NCI-H345 treated with DMSO at 0.1 percent for 48 hours (cell line): ENCODE measurements around the gene C10orf67.
"Not testable (repeated sequence)": the region's sequence is repeated elsewhere in the genome, so short reads cannot be mapped to it uniquely, and the experiment has no call there.

Experiments used
- DNase-seq: peaks from one replicate; lab custom pipeline; 2025; ENCODE audit not compliant: unreplicated experiment; lab: John Stamatoyannopoulos, UW

C10orf67 gene

GRCh38 chr10:23344241-23344841 is at the start of gene C10orf67:
Gene C10orf67 (minus strand): TSS chr10:23344797. CDS start chr10:23344774, 23 bp downstream.
- no peak for DNase-seq

DNA sequence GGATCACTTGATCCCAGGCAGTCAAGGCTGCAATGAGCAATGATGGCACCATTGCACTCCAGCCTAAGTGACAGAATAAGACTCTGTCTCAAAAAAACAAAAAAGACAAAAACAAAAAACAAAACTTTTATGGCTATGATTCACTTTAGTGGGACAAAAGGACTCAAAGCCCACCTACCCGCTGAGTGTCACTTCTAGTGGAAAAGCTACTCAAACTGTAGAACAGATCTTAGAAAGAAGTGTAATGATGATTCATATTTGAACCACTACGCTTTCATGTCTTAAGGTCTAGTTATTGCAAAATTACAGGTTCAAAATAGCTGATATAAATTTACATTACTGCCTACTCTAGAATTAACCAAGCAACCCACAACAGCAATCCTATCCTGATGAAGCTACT is 47.2 kb upstream of the C10orf67 start:
- no peak for DNase-seq

DNA sequence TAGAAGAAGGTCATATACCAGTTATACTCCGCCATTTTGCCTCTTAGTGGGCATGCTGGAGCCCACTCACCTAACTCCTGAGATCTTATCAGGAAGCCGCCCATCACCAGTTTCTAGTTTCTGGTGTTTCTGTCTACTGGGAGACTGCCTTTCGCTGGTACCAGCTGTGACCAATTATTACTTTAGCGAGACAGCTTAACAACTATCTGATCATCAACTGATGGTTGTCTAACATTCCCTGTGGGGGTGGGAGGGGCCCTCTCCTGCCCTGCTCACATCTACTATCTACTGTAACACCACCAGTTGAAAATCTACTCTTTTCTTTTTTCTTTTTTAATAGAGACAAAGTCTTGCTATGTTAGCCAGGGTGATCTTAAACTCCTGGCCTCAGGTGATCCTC is 46.2 kb upstream of the C10orf67 start:
- DNase-seq, result no peak

DNA sequence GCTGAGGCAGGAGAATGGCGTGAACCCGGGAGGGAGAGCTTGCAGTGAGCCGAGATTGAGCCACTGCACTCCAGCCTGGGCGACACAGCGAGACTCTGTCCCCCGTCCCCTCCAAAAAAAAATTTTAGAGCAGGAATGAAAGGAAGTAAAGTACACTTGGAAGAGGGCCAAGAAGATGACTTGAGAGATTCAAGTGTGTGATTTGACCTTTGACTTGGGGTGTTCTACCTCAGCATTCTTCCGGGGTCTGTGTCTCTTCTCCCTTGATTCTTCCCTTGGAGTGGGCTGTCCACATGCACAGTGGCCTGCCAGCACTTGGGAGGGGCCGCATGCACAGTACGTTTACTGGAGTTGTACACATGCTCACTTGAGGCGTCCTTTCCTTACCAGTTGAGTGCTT is 45.8 kb upstream of the C10orf67 start:
- DNase-seq, result not testable (repeated sequence)

- not testable (repeated sequence) for DNase-seq
These were observed 42.9 kb upstream of the C10orf67 start for GRCh38 chr10:23387516-23387915.

GRCh38 chr10:23386052-23386451 is 41.5 kb upstream of the C10orf67 start:
- no peak for DNase-seq

DNA sequence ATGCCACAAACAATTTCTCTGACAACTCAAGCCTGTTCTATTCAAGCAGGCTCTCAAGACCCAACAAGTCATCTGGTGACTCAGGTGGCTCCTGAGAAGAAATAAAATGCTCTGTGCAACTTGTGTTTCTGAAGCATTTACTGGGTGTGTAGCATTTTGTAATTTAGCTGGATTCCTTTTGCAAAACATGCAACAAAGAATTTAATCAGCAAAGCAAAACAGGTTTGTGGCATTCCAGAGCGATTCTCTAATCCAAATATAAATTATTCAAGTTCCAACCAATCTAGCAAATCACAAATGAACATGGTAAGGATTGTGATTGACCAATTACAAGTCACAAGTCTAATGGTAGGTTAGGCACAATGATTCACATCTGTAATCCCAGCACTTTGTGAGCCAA is 39.8 kb upstream of the C10orf67 start:
- no peak for DNase-seq

DNA sequence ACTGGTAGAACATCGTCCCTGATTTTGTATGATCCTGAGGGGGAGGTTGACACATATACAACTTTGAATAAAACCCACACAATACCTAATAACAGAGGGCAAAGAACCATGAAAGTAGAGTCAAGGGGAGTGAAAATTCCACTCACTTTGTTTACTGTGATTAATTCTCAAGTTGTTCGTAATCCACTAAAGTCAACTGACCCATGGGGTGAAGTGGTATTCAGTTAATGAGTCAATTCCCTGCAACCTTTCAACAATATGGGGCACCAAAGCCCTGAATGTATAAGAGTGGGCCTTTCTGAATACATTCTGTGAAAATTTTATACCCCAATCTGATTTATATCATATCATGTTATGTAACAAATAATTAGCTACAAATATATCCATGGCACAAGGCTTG is 39.0 kb upstream of the C10orf67 start:
- no peak for DNase-seq

GRCh38 chr10:23381298-23382040 is 36.9 kb upstream of the C10orf67 start:
- no peak for DNase-seq

DNA sequence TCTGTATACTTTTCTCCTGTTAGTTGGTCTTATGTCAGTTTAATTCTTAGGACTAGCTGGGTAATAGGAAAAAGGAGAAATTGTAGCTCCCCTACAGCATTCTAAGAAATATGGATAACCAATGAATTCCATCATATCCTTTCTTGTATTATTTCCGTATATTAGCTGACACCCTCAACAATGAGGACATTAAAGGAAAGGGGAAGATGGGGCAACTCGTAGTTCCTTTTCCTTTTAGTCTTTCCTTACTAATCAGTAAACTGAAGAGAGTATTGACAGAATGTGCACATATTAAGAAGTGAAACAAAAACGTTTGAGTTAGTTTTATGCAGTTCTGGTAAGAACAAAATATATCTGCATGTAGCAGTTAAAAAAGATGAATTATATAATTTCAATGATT is 35.1 kb upstream of the C10orf67 start:
- no peak for DNase-seq

- DNase-seq, result no peak
These were observed 31.6 kb upstream of the C10orf67 start for GRCh38 chr10:23376229-23376655.

- no peak for DNase-seq
These were observed 30.8 kb upstream of the C10orf67 start for GRCh38 chr10:23375366-23375765.

- DNase-seq, result no peak
These were observed 28.6 kb upstream of the C10orf67 start for GRCh38 chr10:23373156-23373555.

DNA sequence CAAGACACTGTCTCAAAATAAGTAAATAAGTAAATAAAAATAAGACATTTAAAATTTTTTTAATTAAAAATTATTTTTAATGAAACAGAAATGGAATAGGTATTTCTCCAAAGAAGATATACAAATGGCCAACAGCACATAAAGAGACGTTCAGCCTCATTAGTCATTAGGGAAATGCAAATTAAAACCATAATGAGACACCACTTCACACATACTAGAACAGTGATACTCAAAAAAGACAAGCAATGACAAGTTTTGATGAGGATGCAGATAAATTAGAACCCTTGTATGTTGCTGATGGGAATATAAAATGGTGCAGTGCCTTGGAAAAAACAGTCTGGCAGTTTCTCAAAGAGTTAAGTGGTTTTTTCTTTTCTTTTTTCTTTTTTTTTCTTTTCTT is 26.5 kb upstream of the C10orf67 start:
- no peak for DNase-seq

DNA sequence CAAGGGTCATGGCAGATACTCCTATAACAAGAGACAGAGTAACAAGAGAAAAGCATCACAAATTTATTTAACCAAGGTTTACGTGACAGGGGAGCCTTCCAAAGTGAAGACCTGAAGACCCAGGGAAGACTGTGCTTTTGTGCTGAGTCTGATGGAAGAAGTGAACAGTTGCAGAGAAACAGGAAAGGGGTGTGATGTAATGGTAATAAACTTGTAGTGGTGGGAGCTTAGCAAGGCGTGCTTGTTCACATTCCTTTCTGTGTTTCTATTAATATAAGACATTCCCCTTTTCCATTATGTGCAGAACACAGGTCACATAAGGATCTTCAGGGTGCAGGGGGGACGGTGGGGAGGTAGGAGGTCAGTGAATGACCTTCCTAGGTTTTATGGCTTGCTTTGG is 25.5 kb upstream of the C10orf67 start:
- DNase-seq, result no peak

- no peak for DNase-seq
These were observed 24.4 kb upstream of the C10orf67 start for GRCh38 chr10:23368816-23369640.

DNA sequence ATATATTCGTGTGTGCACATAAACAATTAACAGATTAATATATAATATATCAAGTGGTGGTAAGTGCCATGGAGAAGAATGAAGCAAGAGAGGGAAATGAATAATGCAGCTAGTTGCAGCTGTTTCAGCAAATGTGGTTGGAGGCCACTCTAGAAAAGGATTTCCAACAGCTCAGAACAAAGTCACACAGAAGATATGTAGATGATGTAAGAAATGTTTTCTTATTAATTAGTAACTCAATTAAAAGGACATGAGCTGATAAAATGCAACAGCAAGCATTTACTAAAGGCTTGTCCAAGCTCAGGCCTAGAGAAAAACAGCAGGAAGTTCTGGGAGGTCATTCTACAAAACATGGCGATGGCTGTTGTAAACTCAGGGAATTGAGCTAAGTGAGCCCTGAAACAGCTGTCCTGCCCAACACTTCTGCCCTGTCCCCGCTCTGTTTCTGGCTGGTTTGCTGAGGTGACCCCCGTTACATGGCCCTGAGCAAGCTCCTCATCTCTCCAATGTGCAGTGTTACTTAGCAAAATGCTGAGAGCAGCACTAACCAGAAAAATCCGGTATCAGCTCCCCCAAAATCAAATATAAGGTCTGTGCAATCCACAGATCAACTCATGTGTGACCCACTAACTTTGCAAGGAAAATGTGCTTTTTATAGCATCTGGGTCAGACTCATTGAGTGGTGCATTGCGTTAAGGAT is 23.4 kb upstream of the C10orf67 start:
- no peak for DNase-seq

DNA sequence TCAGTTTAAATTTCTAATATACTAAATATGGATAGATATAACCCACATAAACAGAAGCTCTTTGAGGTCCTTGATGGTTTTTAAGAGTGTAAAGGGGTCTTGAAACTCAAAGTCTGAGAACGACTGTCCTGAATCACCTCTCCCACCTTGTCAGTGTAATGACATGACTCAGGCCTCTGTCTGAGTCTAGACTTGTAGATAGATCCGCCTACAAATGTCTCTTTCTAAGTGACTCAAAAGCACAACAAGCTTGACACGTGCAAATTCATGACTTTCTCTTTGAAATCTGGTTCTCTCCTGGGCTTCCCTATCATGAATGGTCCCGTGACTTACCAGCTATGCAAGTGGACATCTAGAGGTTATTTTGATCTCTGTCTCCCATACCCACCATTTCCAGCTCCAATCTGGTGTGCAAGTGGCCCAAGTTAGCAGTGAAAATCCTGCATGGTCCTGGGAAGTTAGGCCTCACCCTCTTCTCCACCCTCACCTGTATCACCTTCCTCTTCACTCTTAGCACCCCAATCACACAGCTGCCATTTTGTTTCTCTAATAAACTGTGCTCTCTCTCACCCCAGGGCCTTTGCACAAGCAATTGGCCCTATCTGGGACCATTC is 20.9 kb upstream of the C10orf67 start:
- DNase-seq, result not testable (repeated sequence)

DNA sequence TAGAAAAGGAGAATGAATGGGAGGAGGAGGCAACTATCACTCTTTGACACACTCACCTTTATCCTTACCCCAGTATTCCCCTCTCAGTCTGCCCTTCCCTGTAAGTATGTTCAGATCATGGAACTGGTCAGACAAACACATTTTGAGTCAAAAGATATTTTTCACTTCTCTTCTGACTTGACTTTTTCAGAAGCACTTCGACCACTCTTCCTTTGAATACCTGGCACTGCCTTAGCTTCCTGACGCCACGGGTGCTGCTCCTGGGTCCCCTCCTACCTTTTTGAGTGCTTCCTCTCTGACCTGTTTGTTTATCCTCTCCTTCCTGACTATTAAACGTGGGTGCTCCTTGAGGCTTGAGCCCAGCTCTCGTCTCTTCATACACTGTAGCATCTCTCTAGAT is 19.8 kb upstream of the C10orf67 start:
- DNase-seq, result no peak

GRCh38 chr10:23363793-23364135 is 19.2 kb upstream of the C10orf67 start:
- DNase-seq, result no peak
